Endothelial cell of umbilical vein (primary cell): ENCODE data around the gene GDI2. TPM values are rescaled to one million over a fixed set of nuclear protein-coding genes. Genes with fewer than 3 reads are reported as not detected.

ENCODE experiments used
- BruUV-seq: library from RNA; stranded (reverse); fragments of 400-500 nt; replicated peaks from 2 replicates; lab custom pipeline; 2021; lab: Mats Ljungman, UMichigan
- CTCF ChIA-PET: fragments of 300-600, 350-600 bp; sonication (Branson Sonifier 250); formaldehyde crosslinking; loops from one replicate; lab custom pipeline; 2021; ENCODE audit warnings: antibody characterized with exemption, inconsistent platforms; lab: Charles Lee
- POLR2A ChIA-PET: fragments of 300-600, 350-600 bp; sonication (Branson Sonifier 250); formaldehyde crosslinking; loops from one replicate; lab custom pipeline; 2021; ENCODE audit warnings: antibody characterized with exemption, inconsistent platforms; lab: Charles Lee
- DNase-seq: peaks from one replicate; pipeline ENCODE4 v3.0.0-alpha.2; 2011; ENCODE audit warnings: low read depth, low spot score
- FAIRE-seq: peaks from 2 replicates; lab custom pipeline; 2011; peaks lifted over from hg19 to GRCh38; lab: Jason Lieb, UNC
- H2AFZ ChIP-seq: 2 replicates; pipeline ENCODE4 v1.6.0; 2012; ENCODE audit warnings: low read depth, low read length, control low read depth, inconsistent platforms
- H3K27ac ChIP-seq: 2 replicates; pipeline ENCODE4 v1.5.1; 2011; ENCODE audit warnings: low read depth, mild to moderate bottlenecking, control low read depth, low read length, moderate library complexity; ENCODE audit not compliant: insufficient read depth
- H3K27me3 ChIP-seq, 2 experiments: 2 replicates each; pipeline versions ENCODE4 v1.6.0 to v1.6.1; 2011; ENCODE audit warnings: low read length in 2 of 2, mixed read lengths in 1 of 2; ENCODE audit not compliant: control insufficient read depth in 2 of 2, insufficient read depth in 2 of 2
- H3K36me3 ChIP-seq, 2 experiments: 2 replicates in 1 of 2; 3 replicates in 1 of 2; pipeline ENCODE4 v1.5.1; 2011; ENCODE audit warnings: low read length in 2 of 2, mild to moderate bottlenecking in 1 of 2, moderate library complexity in 1 of 2; ENCODE audit not compliant: control insufficient read depth in 2 of 2, insufficient read depth in 2 of 2; ENCODE audit errors: extremely low read depth in 1 of 2
- H3K4me1 ChIP-seq: 3 replicates; pipeline ENCODE4 v1.5.1; 2011; ENCODE audit warnings: mild to moderate bottlenecking, low read length; ENCODE audit not compliant: control insufficient read depth, insufficient read depth; ENCODE audit errors: extremely low read depth
- H3K4me2 ChIP-seq: 2 replicates; pipeline ENCODE4 v1.6.1; 2011; ENCODE audit warnings: low read length, control low read depth, mixed read lengths; ENCODE audit not compliant: insufficient read depth
- H3K4me3 ChIP-seq, 3 experiments: fragments of 200-600 bp in 1 of 3; sonication (generic), shearing (Covaris generic) in 1 of 3; replicated peaks in 1 of 3; 2 replicates each; pipeline ENCODE4 v1.5.1; 2011 to 2016; ENCODE audit warnings: control low read depth in 3 of 3, low read length in 3 of 3, mild to moderate bottlenecking in 2 of 3, inconsistent platforms in 1 of 3, low read depth in 1 of 3, moderate library complexity in 1 of 3; ENCODE audit not compliant: insufficient read depth in 1 of 3
- H3K79me2 ChIP-seq: 2 replicates; pipeline ENCODE4 v1.6.0; 2012; ENCODE audit warnings: low read length, inconsistent platforms; ENCODE audit not compliant: control insufficient read depth, insufficient read depth
- H3K9ac ChIP-seq: replicated peaks from 2 replicates; pipeline ENCODE3; 2011; ENCODE audit warnings: low read length, control low read depth; ENCODE audit not compliant: insufficient read depth; ENCODE audit errors: extremely low read depth
- H3K9me1 ChIP-seq: replicated peaks from 3 replicates; pipeline ENCODE4 v1.6.0; 2011; ENCODE audit warnings: mild to moderate bottlenecking, low read length; ENCODE audit not compliant: control insufficient read depth, insufficient read depth; ENCODE audit errors: extremely low read depth
- H3K9me3 ChIP-seq: replicated peaks from 2 replicates; pipeline ENCODE4 v1.5.1; 2012; ENCODE audit warnings: low read length, inconsistent platforms; ENCODE audit not compliant: control insufficient read depth, insufficient read depth
- H4K20me1 ChIP-seq: replicated peaks from 2 replicates; pipeline ENCODE3; 2011; ENCODE audit warnings: mild to moderate bottlenecking, low read length; ENCODE audit not compliant: control insufficient read depth, insufficient read depth; ENCODE audit errors: extremely low read depth
- EZH2 ChIP-seq: IDR thresholded peaks from 2 replicates; pipeline ENCODE4 v1.6.1; 2012; ENCODE audit warnings: borderline replicate concordance, low read depth, mild to moderate bottlenecking, moderate library complexity, low read length, inconsistent platforms; ENCODE audit not compliant: severe bottlenecking
- FOS ChIP-seq: IDR thresholded peaks from 2 replicates; pipeline ENCODE4 v1.6.1; 2011; ENCODE audit warnings: mild to moderate bottlenecking, low read length, moderate library complexity, borderline replicate concordance; ENCODE audit not compliant: insufficient read depth
- GATA2 ChIP-seq: IDR thresholded peaks from 2 replicates; pipeline ENCODE4 v1.7.0; 2011; ENCODE audit warnings: low read depth, mild to moderate bottlenecking, moderate library complexity, mixed read lengths, low read length; ENCODE audit not compliant: insufficient read length, insufficient read depth
- JUN ChIP-seq: IDR thresholded peaks from 2 replicates; pipeline ENCODE4 v1.6.1; 2011; ENCODE audit warnings: borderline replicate concordance, low read depth; ENCODE audit not compliant: insufficient read length, insufficient read depth
- MAX ChIP-seq: IDR thresholded peaks from 2 replicates; pipeline ENCODE4 v1.6.1; 2011; ENCODE audit not compliant: insufficient read depth, insufficient read length
- MYC ChIP-seq: IDR thresholded peaks from one replicate; pipeline ENCODE4 v1.6.1; 2011; ENCODE audit warnings: mild to moderate bottlenecking, low read depth, low read length
- POLR2A ChIP-seq: IDR thresholded peaks from 2 replicates; pipeline ENCODE4 v1.6.1; 2012; ENCODE audit warnings: low read depth, mild to moderate bottlenecking, control low read depth, low read length
- POLR2AphosphoS5 ChIP-seq: IDR thresholded peaks from 2 replicates; pipeline ENCODE4 v1.6.1; 2012; ENCODE audit warnings: low read depth, mild to moderate bottlenecking, control low read depth, low read length, moderate library complexity; ENCODE audit not compliant: insufficient read depth
- dilution Hi-C: fragments of 300-500 bp; cut with MboI; formaldehyde crosslinking; loops from one replicate; pipeline ENCODE4 v1.15.0; 2019; ENCODE audit warnings: low sequenced_read_pairs; ENCODE audit not compliant: extremely low pct_ligation_motif_present
- intact Hi-C: fragments of 100-400 bp; cut with micrococcal nuclease; formaldehyde crosslinking; loops from one replicate; pipeline ENCODE4 v1.10.0; 2022
- polyA plus RNA-seq, 4 experiments: library from polyadenylated mRNA; depleted of rRNA in 3 of 4; stranded (reverse) in 3 of 4; unstranded in 1 of 4; fragments of >200 nt; gene quantifications; 2 replicates each; pipeline versions ENCODE4 v1.2.1 to v1.2.3, GENCODE V29; 2011 to 2012; ENCODE audit warnings: missing spikeins in 1 of 4
- total RNA-seq: library from RNA; stranded (reverse); gene quantifications from 2 replicates; pipeline ENCODE4 v1.2.3, GENCODE V29; 2021
- TF ChIP-seq, protein P1 (sequence below), 2 donors: IDR thresholded peaks; 1 replicate in 1 of 2; 2 replicates in 1 of 2; pipeline ENCODE4 v1.5.1; 2011; ENCODE audit warnings: low read length in 2 of 2, mild to moderate bottlenecking in 2 of 2, moderate library complexity in 2 of 2, control low read depth in 1 of 2, inconsistent platforms in 1 of 2, low read depth in 1 of 2; ENCODE audit not compliant: insufficient read depth in 1 of 2; ENCODE audit errors: extremely low read depth in 1 of 2

Gene GDI2
- total and polyA plus RNA-seq, 2 donors (not counting 3 experiments of a cell fraction or from before 2014, with no cell fraction given): 154 to 307 TPM

GRCh38 chr10:5858811-5859210 lies 45.6 kb upstream of the GDI2 start:
- Histone ChIP-seq H3K4me1 (peaks cover 8% of the 10 kb centered on the region), H2AFZ (no peak overlapping the region), H3K4me3 (no peak overlapping the region), H3K27ac (no peak overlapping the region), H3K79me2 (no peaks in the 10 kb centered on the region), H3K36me3 (no peaks in the 10 kb centered on the region), H4K20me1 (no peaks in the 10 kb centered on the region), H3K9me3 (no peaks in the 10 kb centered on the region), H3K4me2 (no peak overlapping the region), H3K9me1 (no peaks in the 10 kb centered on the region), H3K9ac (no peak overlapping the region), H3K27me3 (no peaks in the 10 kb centered on the region)
- POLR2A ChIA-PET: no interaction called here
- DNase-seq (no peak), FAIRE-seq (no peak)
- dilution Hi-C loops: no loop called here
- CTCF ChIA-PET: interaction anchor here (1.1 to 1.6 kb wide), 2 partner anchors 15 to 19 kb away, joined by 3 to 4 read pairs; no protein-coding TSS in a partner anchor
- BruUV-seq: no TSS peak
- intact Hi-C loops: no loop called here
- TF ChIP-seq POLR2AphosphoS5: no peak
- TF ChIP-seq GATA2: no peak
- TF ChIP-seq, protein P1, sequence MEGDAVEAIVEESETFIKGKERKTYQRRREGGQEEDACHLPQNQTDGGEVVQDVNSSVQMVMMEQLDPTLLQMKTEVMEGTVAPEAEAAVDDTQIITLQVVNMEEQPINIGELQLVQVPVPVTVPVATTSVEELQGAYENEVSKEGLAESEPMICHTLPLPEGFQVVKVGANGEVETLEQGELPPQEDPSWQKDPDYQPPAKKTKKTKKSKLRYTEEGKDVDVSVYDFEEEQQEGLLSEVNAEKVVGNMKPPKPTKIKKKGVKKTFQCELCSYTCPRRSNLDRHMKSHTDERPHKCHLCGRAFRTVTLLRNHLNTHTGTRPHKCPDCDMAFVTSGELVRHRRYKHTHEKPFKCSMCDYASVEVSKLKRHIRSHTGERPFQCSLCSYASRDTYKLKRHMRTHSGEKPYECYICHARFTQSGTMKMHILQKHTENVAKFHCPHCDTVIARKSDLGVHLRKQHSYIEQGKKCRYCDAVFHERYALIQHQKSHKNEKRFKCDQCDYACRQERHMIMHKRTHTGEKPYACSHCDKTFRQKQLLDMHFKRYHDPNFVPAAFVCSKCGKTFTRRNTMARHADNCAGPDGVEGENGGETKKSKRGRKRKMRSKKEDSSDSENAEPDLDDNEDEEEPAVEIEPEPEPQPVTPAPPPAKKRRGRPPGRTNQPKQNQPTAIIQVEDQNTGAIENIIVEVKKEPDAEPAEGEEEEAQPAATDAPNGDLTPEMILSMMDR (IDR thresholded peaks at IDR 0.05; ENCODE audit: extremely low read depth in 1 of 2, insufficient read depth in 1 of 2, low read depth in 1 of 2, low read length in 2 of 2): no peak
- TF ChIP-seq EZH2: no peak
- TF ChIP-seq MYC: no peak
- no peak for TF ChIP-seq MAX
- no peak for TF ChIP-seq FOS
- TF ChIP-seq POLR2A: no peak
- TF ChIP-seq JUN: no peak
